ENCODE data around the gene GAGE10. TPM values are rescaled to one million over a fixed set of nuclear protein-coding genes. Genes with fewer than 3 reads are reported as not detected.
"Not testable (repeated sequence)": the region's sequence is repeated elsewhere in the genome, so short reads cannot be mapped to it uniquely, and the experiment has no call there.

GAGE10 gene
- total RNA-seq, 1 experiment from 2014 or later, result not detected

GRCh38 chrX:49322266-49322665 lies 18.8 kb downstream of the GAGE10 start:
- DNase-seq (ENCODE audit: low spot score), result not testable (repeated sequence)

- not testable (repeated sequence) for DNase-seq (ENCODE audit: low spot score)
Measured at GRCh38 chrX:49323735-49324134, 20.3 kb downstream of the GAGE10 start.

- not testable (repeated sequence) for DNase-seq (ENCODE audit: low spot score)
Measured at GRCh38 chrX:49330421-49330820, 27.0 kb downstream of the GAGE10 start.

- not testable (repeated sequence) for DNase-seq (ENCODE audit: low spot score)
Measured at GRCh38 chrX:49331282-49331681, 27.8 kb downstream of the GAGE10 start, which contains the start of gene GAGE13. TSS of gene GAGE13 (plus strand) at chrX:49331582. CDS start at chrX:49332738, 1,156 bp downstream.

GRCh38 chrX:49331841-49332240 lies 28.4 kb downstream of the GAGE10 start:
- DNase-seq (ENCODE audit: low spot score), result not testable (repeated sequence)

GRCh38 chrX:49341449-49341848 lies 38.0 kb downstream of the GAGE10 start:
- DNase-seq (ENCODE audit: low spot score), result not testable (repeated sequence)

- DNase-seq (ENCODE audit: low spot score), result not testable (repeated sequence)
Measured at GRCh38 chrX:49344496-49345175, 41.2 kb downstream of the GAGE10 start.

GRCh38 chrX:49345402-49345801 lies 42.0 kb downstream of the GAGE10 start:
- not testable (repeated sequence) for DNase-seq (ENCODE audit: low spot score)

- not testable (repeated sequence) for DNase-seq (ENCODE audit: low spot score)
Measured at GRCh38 chrX:49346150-49346549, 42.7 kb downstream of the GAGE10 start.

Other genes starting within 250 kb of the GAGE10 start
- 0.14 TPM in 1 of 2 replicates, not detected in the other for gene CCDC120, start 244.6 kb upstream of the GAGE10 start, total RNA-seq (2014; rRNA removed; shearing (Covaris generic))
- gene PRAF2, start 229.6 kb upstream of the GAGE10 start, total RNA-seq (2014; rRNA removed; shearing (Covaris generic)), result 11.7 and 12.6 TPM in 2 replicates
- gene WDR45, start 223.8 kb upstream of the GAGE10 start, total RNA-seq (2014; rRNA removed; shearing (Covaris generic)), result 47.5 and 64.6 TPM in 2 replicates
- 41.9 and 42.4 TPM in 2 replicates for gene GPKOW, start 179.9 kb upstream of the GAGE10 start, total RNA-seq (2014; rRNA removed; shearing (Covaris generic))
- 0.36 and 1.8 TPM in 2 replicates for gene MAGIX, start 140.9 kb upstream of the GAGE10 start, total RNA-seq (2014; rRNA removed; shearing (Covaris generic))
- gene PLP2, start 131.7 kb upstream of the GAGE10 start, total RNA-seq (2014; rRNA removed; shearing (Covaris generic)), result 70.3 and 80.8 TPM in 2 replicates
- 2.8 and 2.9 TPM in 2 replicates for gene PRICKLE3, start 117.3 kb upstream of the GAGE10 start, total RNA-seq (2014; rRNA removed; shearing (Covaris generic))
- 0.05 and 0.48 TPM in 2 replicates for gene SYP, start 103.5 kb upstream of the GAGE10 start, total RNA-seq (2014; rRNA removed; shearing (Covaris generic))
- gene CACNA1F, start 70.3 kb upstream of the GAGE10 start, total RNA-seq (2014; rRNA removed; shearing (Covaris generic)), result not detected in 2 replicates
- gene CCDC22, start 68.2 kb upstream of the GAGE10 start, total RNA-seq (2014; rRNA removed; shearing (Covaris generic)), result 15.0 and 16.8 TPM in 2 replicates
- gene FOXP3, start 38.9 kb upstream of the GAGE10 start, total RNA-seq (2014; rRNA removed; shearing (Covaris generic)), result not detected in 2 replicates
- gene PPP1R3F, start 33.9 kb upstream of the GAGE10 start, total RNA-seq (2014; rRNA removed; shearing (Covaris generic)), result 8.0 and 11.1 TPM in 2 replicates
- gene GAGE12J, start 18.4 kb downstream of the GAGE10 start, total RNA-seq (2014; rRNA removed; shearing (Covaris generic)), result not detected in 2 replicates
- gene GAGE13, start 27.9 kb downstream of the GAGE10 start, total RNA-seq (2014; rRNA removed; shearing (Covaris generic)), result 6.7 TPM in 1 of 2 replicates, not detected in the other
- not detected in 2 replicates for gene GAGE12C, start 228.5 kb downstream of the GAGE10 start, total RNA-seq (2014; rRNA removed; shearing (Covaris generic))
- not detected in 2 replicates for gene GAGE12D, start 238.1 kb downstream of the GAGE10 start, total RNA-seq (2014; rRNA removed; shearing (Covaris generic))
- gene GAGE12E, start 247.6 kb downstream of the GAGE10 start, total RNA-seq (2014; rRNA removed; shearing (Covaris generic)), result not detected in 2 replicates